OCI-LY1 (cell line): ENCODE data around the gene S100A9.

ENCODE experiments used
- H2AFZ ChIP-seq: fragments of 200-600 bp; sonication (generic), shearing (Covaris generic); 2 replicates; pipeline ENCODE4 v1.6.0; 2014; ENCODE audit warnings: antibody characterized with exemption, mild to moderate bottlenecking, low read length
- H3F3A ChIP-seq: fragments of 200-600 bp; sonication (generic), shearing (Covaris generic); 2 replicates; pipeline ENCODE4 v1.6.0; 2014; ENCODE audit warnings: mild to moderate bottlenecking, antibody characterized with exemption, low read length, moderate library complexity; ENCODE audit not compliant: insufficient read depth
- H3K27ac ChIP-seq: fragments of 200-600 bp; sonication (generic); 2 replicates; pipeline ENCODE4 v1.5.1; 2014; ENCODE audit warnings: low read length, mixed run types, mild to moderate bottlenecking, low read depth; ENCODE audit not compliant: poor library complexity, severe bottlenecking
- H3K27me3 ChIP-seq: fragments of 200-600 bp; sonication (generic); 2 replicates; pipeline ENCODE4 v1.6.0; 2014; ENCODE audit warnings: antibody characterized with exemption, mild to moderate bottlenecking, low read length, moderate library complexity; ENCODE audit not compliant: insufficient read depth
- H3K36me3 ChIP-seq: fragments of 200-600 bp; sonication (generic); 2 replicates; pipeline ENCODE4 v1.6.1; 2014; ENCODE audit warnings: mild to moderate bottlenecking, antibody characterized with exemption, low read length, moderate library complexity, mixed read lengths; ENCODE audit not compliant: insufficient read depth
- H3K4me1 ChIP-seq: fragments of 200-600 bp; sonication (generic); 2 replicates; pipeline ENCODE4 v1.5.1; 2014; ENCODE audit warnings: mild to moderate bottlenecking, low read length, moderate library complexity; ENCODE audit not compliant: insufficient read depth, severe bottlenecking
- H3K4me2 ChIP-seq: fragments of 200-600 bp; sonication (generic), shearing (Covaris generic); 2 replicates; pipeline ENCODE4 v1.6.1; 2014; ENCODE audit warnings: low read length
- H3K4me3 ChIP-seq: fragments of 200-600 bp; sonication (generic); 2 replicates; pipeline ENCODE4 v1.5.1; 2014; ENCODE audit warnings: low read length, low read depth, mild to moderate bottlenecking, mixed read lengths; ENCODE audit not compliant: poor library complexity, severe bottlenecking
- H3K79me2 ChIP-seq: fragments of 200-600 bp; shearing (Covaris generic); 2 replicates; pipeline ENCODE4 v1.6.1; 2016; ENCODE audit warnings: mixed run types, low read length, mixed read lengths; ENCODE audit not compliant: insufficient read depth
- H3K9ac ChIP-seq: fragments of 200-600 bp; sonication (generic), shearing (Covaris generic); 2 replicates; pipeline ENCODE4 v1.6.1; 2014; ENCODE audit warnings: mild to moderate bottlenecking, low read length, mixed read lengths
- H3K9me2 ChIP-seq: fragments of 200-600 bp; sonication (generic), shearing (Covaris generic); 2 replicates; pipeline ENCODE4 v1.6.1; 2014; ENCODE audit warnings: low read depth, mild to moderate bottlenecking, low read length, mixed read lengths
- H3K9me3 ChIP-seq: fragments of 200-600 bp; shearing (Covaris generic); 2 replicates; pipeline ENCODE4 v1.6.1; 2014; ENCODE audit warnings: low read length, mixed read lengths
- H4K20me1 ChIP-seq: fragments of 200-600 bp; sonication (generic), shearing (Covaris generic); 2 replicates; pipeline ENCODE4 v1.6.0; 2016; ENCODE audit warnings: mild to moderate bottlenecking, low read length; ENCODE audit not compliant: insufficient read depth
- EZH2 ChIP-seq: fragments of 200-600 bp; sonication (generic), shearing (Covaris generic); IDR thresholded peaks from 2 replicates; pipeline ENCODE4 v1.8.0; 2017; ENCODE audit warnings: borderline replicate concordance, mixed run types, mild to moderate bottlenecking, antibody characterized with exemption, low read length, moderate library complexity, mixed read lengths
- TF ChIP-seq, protein P1 (sequence below): fragments of 200-600 bp; sonication (generic), shearing (Covaris generic); IDR thresholded peaks from 2 replicates; pipeline ENCODE4 v1.5.1; 2017; ENCODE audit warnings: mild to moderate bottlenecking, antibody characterized with exemption, low read length, moderate library complexity, mixed read lengths

S100A9 gene

DNA sequence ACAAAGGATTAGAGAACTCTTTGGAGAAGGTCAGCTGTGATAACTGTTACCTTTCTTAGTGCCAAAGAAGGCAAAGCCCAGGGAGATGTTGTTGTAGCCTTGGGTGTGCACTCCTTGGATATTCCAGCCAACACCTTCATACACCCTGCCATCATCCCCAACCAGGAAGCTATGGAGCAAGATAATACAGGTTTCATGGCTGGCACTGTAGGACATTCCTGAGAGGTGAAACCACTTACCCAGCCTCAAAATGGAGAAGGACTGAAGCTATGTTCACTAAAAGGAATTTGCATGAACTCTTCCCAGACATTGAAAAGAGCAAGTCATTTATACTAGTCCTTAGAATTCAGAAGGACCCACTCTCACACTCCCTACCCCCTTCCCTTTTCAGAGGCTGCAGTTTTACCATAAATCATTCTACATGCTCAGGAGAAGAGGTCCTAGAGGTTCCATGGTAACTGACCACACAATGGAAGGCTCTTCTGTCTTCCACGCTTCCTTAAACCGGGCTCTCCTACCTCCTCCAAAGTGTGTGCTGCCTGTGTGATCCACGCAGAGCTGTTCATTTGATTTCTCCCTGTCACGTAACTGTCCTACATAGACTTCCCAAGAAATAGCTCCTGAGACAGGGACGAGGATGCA, 14.5 kb upstream of the S100A9 start:
- Histone ChIP-seq H2AFZ (no peak overlapping the region), H3K4me2 (no peak overlapping the region), H3K9ac (no peak overlapping the region)

GRCh38 chr1:153343811-153344717, 13.6 kb upstream of the S100A9 start:
- Histone ChIP-seq H3K27me3 (no peaks in the 10 kb centered on the region), H3K9ac (no peak overlapping the region), H4K20me1 (no peaks in the 10 kb centered on the region), H3K36me3 (no peaks in the 10 kb centered on the region), H3K27ac (no peak overlapping the region), H3K4me3 (no peak overlapping the region), H3K9me3 (no peaks in the 10 kb centered on the region), H3K4me2 (no peak overlapping the region), H3F3A (no peaks in the 10 kb centered on the region), H2AFZ (no peak overlapping the region), H3K9me2 (no peaks in the 10 kb centered on the region), H3K4me1 (no peaks in the 10 kb centered on the region), H3K79me2 (no peaks in the 10 kb centered on the region)
- TF ChIP-seq, protein P1, sequence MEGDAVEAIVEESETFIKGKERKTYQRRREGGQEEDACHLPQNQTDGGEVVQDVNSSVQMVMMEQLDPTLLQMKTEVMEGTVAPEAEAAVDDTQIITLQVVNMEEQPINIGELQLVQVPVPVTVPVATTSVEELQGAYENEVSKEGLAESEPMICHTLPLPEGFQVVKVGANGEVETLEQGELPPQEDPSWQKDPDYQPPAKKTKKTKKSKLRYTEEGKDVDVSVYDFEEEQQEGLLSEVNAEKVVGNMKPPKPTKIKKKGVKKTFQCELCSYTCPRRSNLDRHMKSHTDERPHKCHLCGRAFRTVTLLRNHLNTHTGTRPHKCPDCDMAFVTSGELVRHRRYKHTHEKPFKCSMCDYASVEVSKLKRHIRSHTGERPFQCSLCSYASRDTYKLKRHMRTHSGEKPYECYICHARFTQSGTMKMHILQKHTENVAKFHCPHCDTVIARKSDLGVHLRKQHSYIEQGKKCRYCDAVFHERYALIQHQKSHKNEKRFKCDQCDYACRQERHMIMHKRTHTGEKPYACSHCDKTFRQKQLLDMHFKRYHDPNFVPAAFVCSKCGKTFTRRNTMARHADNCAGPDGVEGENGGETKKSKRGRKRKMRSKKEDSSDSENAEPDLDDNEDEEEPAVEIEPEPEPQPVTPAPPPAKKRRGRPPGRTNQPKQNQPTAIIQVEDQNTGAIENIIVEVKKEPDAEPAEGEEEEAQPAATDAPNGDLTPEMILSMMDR: no peak
- TF ChIP-seq EZH2: no peak

More for the DNA sequence above, 14.5 kb upstream of the S100A9 start:
- Histone ChIP-seq H3K9me2 (no peaks in the 10 kb centered on the region), H3K79me2 (no peaks in the 10 kb centered on the region), H3K27ac (no peak overlapping the region), H3F3A (no peaks in the 10 kb centered on the region), H3K9me3 (no peaks in the 10 kb centered on the region), H3K4me1 (no peaks in the 10 kb centered on the region), H3K27me3 (no peaks in the 10 kb centered on the region; the same call in 1 of the 2 replicates), H3K36me3 (no peaks in the 10 kb centered on the region), H3K4me3 (no peak overlapping the region), H4K20me1 (no peaks in the 10 kb centered on the region)
- TF ChIP-seq, protein P1: no peak
- no peak for TF ChIP-seq EZH2

DNA sequence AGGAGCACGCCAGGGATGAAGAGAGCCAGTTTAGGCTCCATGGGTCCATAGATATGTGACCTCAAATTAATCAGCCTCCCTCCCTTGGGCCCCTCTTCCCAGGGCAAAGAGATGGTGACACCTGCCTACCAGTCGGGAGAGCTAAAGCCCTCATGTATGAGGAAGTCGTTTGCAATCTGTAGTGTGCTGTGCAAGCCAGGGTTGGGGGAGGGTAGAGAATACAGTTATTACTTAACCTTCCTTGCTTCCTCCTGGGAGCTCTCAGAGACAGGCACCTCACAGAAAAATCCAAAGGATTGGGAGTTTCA, 13.0 kb upstream of the S100A9 start:
- Histone ChIP-seq H3K4me2 (no peak overlapping the region), H4K20me1 (no peaks in the 10 kb centered on the region), H3F3A (no peaks in the 10 kb centered on the region), H3K4me1 (no peaks in the 10 kb centered on the region), H3K27me3 (no peaks in the 10 kb centered on the region), H3K36me3 (no peaks in the 10 kb centered on the region), H3K27ac (no peak overlapping the region), H3K79me2 (no peaks in the 10 kb centered on the region), H3K4me3 (no peak overlapping the region), H3K9me2 (no peaks in the 10 kb centered on the region), H3K9me3 (no peaks in the 10 kb centered on the region), H3K9ac (no peak overlapping the region), H2AFZ (no peak overlapping the region)
- TF ChIP-seq, protein P1: no peak
- no peak for TF ChIP-seq EZH2
